Activated naive CD4-positive, alpha-beta T cell treated with anti-CD3 and anti-CD28 coated beads, Interleukin-2, amount 50 U/mL, for 24 hours (primary cell): ENCODE results near the gene PLA1A.

ENCODE experiments used
- H3K27ac Mint-ChIP-seq: one replicate; pipeline ENCODE4 v1.8.0; 2021; ENCODE audit warnings: mild to moderate bottlenecking, mixed read lengths
- H3K27me3 Mint-ChIP-seq: one replicate; pipeline ENCODE4 v1.8.0; 2021; ENCODE audit warnings: mixed read lengths
- H3K36me3 Mint-ChIP-seq: one replicate; pipeline ENCODE4 v1.8.0; 2021; ENCODE audit warnings: mixed read lengths
- H3K4me1 Mint-ChIP-seq: one replicate; pipeline ENCODE4 v1.8.0; 2021; ENCODE audit warnings: mixed read lengths
- H3K4me3 Mint-ChIP-seq: one replicate; pipeline ENCODE4 v1.8.0; 2021; ENCODE audit warnings: mild to moderate bottlenecking, mixed read lengths
- H3K9me3 Mint-ChIP-seq: one replicate; pipeline ENCODE4 v1.8.0; 2021; ENCODE audit warnings: mixed read lengths

Gene PLA1A

DNA sequence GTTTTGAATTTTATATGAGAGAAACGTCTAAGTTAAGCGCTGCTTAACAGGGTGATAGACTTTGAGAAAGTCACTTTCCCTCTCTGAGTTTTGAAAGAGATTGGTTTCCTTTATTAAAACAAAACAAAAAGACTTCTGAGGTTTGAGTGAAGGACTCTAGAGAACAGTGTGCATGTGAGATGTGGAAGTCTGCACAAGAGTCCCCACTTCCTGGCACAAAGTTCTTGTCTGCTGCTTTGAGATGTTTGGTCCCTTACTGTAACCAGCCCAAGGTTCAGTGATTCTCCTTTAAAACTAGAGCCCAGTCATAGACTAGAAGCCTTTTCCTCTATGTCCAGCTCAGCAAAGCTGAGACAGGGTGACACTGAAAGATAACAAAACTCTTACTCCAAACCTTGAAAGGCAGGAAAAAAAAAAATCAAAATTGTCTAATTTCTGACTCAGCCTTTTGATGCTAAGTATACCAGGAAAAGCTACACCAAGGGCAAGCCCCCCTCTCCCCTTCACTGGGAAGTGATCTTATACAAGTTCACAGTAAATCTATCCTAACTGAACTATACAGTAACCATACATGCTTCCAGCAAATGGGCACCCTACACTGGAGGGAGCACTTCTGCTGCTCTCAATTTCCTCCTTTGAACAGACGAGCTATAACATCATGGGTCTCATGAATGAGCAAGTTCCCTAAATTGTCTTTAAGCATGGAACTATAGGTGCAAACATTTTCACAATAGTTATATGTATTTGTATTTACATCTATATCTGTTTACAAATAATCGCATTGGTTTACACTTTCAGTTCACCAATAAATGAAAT, 60.4 kb downstream of the PLA1A start:
- Mint-ChIP-seq H3K36me3 (peaks cover 5% of the 10 kb centered on the region), H3K4me3 (no peak overlapping the region), H3K27me3 (no peaks in the 10 kb centered on the region), H3K4me1 (no peaks in the 10 kb centered on the region), H3K27ac (no peak overlapping the region), H3K9me3 (no peaks in the 10 kb centered on the region)

DNA sequence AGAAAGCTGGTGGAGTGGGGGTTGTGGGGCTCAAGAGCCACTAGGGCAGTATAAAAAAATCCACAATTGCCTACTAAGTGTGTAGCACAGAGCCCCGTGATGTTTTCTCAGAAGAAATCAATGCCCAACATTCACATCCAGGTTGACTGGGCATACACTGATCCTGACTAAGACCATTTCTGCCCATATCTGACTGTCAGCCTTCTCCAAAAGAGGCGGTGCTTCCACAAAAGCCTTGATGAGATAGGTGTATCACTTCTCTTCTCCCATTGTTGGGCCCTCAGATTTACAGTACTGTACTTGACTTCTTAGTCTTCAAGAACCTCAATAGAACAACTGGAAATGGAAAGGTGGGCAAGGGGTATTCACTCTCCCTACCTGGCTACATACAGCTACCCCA, 61.3 kb downstream of the PLA1A start:
- peaks cover 6% of the 10 kb centered on the region for H3K36me3 Mint-ChIP-seq
- H3K27me3 Mint-ChIP-seq: no peaks in the 10 kb centered on the region
- H3K4me3 Mint-ChIP-seq: no peak overlapping the region
- H3K27ac Mint-ChIP-seq: no peak overlapping the region
- no peaks in the 10 kb centered on the region for H3K9me3 Mint-ChIP-seq
- no peaks in the 10 kb centered on the region for H3K4me1 Mint-ChIP-seq

DNA sequence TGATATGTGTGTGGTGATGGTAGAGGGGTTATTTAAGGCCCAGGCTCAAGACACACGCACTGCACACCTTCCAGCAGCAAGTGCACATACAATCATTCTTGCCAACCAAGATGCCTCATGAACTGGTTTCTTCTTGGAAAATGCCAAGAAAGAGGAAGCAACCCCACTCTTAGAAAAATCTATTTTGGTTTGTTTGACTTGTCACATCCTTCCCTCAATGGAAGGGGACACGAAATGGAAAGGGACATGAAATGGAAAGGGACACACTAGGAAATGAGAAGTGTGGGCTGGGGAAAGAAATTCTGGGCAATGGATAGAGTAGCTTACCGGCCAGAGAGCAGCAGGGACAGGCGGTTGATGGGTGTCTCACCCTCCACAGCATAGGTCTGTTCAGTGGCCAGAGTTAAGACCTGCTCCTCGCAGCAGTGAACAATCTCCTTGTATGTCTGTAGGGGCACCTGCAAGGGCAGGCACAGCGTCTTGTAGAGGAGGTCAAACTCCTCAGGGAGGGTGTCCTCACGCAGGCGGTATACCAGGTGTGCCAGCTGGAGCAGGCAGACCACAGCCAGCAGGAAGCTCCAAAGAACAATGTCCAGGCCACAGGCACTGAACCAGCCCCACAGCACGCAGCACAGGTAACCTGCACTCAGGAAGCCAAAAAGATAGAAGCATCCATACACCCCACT, 62.1 kb downstream of the PLA1A start:
- no peak overlapping the region for H3K4me3 Mint-ChIP-seq
- no peaks in the 10 kb centered on the region for H3K9me3 Mint-ChIP-seq
- H3K36me3 Mint-ChIP-seq: peaks cover 6% of the 10 kb centered on the region
- H3K27me3 Mint-ChIP-seq: no peaks in the 10 kb centered on the region
- H3K4me1 Mint-ChIP-seq: no peaks in the 10 kb centered on the region
- H3K27ac Mint-ChIP-seq: no peak overlapping the region

DNA sequence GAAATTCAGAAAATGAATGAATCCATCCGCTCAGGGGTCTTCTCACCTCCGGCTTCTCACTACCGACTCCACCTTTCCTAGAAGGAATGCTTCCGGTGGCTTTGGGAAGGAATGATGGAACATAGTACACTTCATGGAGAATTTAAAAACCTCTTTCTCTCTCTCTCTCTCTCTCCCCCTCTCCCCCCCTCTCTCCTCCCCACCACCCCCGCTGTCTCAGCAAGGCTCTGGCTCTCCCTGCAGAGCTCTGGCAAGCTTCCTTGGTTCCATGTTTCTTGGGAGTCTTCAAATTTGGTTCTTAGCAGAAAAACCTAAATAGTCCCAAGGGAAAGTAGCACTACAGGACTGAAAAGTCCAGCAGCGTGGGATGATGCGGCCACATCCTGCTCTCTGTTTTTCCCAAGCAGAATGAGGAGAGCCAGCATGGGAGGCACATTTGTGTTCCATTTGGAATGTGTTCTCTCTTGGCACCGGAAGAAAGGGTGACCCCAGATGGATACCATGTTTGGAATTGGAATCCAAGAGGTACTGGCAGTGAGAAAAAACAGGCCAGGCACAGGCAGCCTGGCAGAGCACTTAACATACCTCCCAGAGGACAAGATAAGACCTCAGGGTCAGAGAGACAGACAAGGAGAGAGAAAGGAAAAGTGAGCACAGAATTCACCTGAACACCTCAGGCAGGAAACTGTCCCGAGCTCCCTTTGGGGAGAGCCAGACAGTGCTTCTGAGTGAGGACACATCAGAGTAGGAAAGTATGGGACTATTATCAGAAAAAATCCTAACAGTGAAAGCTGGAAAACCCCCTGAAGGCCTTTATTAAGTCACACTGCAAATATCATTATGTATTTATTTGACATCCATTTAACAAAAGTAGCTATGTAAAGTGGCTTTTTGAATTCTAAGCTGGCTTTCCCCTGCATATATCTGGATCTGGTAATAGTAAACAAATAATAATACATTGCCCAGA, 63.1 kb downstream of the PLA1A start, which contains the start of gene POPDC2:
Gene POPDC2, minus strand, starts transcription at position 116 of the 967 bp plus-strand sequence. CDS start 166 bp downstream, outside the sequence.
- H3K4me3 Mint-ChIP-seq: no peak within 1 kb of the TSS
- no peaks in the 10 kb centered on the region for H3K9me3 Mint-ChIP-seq
- H3K27ac Mint-ChIP-seq: no peak within 1 kb of the TSS
- H3K36me3 Mint-ChIP-seq: peaks cover 6% of the 10 kb centered on the region
- no peaks in the 10 kb centered on the region for H3K4me1 Mint-ChIP-seq
- H3K27me3 Mint-ChIP-seq: no peaks in the 10 kb centered on the region

DNA sequence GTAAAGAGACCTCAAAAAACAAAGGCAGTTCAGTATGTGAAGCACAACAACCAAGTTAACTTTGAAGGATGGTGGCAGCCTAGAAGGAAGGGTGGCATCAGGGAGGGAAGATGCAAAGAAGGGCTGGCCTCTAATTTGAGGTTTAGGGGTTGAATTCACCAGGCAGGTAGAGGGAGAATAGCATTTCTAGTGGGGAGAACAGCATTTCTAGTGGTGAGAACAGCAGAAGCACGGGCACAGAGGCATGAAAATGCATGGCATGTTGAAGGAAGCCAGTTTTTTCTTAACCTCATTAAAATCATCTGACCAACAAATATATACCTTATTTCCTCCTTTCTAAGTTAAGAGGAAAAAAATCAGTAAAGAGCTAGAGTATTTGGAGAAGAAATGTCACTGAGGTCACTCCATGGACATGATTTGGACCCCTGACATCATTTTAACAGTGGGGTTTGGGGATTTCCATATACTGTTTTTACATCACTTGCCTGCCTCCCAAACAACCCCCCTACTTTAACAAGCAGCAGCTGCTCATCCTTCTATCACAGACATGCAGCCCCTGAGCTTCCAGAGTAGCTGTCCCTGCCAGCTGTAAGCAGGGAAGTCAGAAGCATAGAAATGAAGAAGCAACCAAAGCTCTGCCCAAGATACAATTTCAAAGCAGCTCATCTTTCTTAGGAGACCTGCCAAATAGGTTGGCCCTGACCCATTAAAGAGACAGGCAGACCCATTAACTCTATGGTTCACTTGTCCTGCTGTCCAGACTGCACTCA, 65.1 kb downstream of the PLA1A start:
- H3K4me1 Mint-ChIP-seq: no peaks in the 10 kb centered on the region
- peaks cover 4% of the 10 kb centered on the region for H3K36me3 Mint-ChIP-seq
- H3K27me3 Mint-ChIP-seq: no peaks in the 10 kb centered on the region
- no peak overlapping the region for H3K27ac Mint-ChIP-seq
- no peaks in the 10 kb centered on the region for H3K9me3 Mint-ChIP-seq
- no peak overlapping the region for H3K4me3 Mint-ChIP-seq

DNA sequence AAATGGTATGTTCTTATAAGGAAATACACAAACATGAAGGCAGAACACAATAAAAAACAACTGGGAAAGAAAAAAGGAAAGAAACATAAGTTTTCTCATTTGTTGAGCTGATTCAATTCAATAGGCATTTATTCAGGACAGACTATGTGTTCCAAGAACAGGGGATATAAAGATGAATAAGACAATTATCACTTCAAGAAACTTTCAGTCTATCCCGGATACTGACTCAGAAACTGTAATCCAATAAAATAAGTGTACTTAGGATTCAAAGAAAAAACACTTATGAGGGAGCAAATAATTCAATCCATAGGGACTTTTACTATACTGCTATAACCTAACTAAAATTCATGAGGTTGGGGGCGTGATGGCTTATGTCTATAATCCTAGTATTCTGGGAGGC, 66.2 kb downstream of the PLA1A start:
- no peaks in the 10 kb centered on the region for H3K27me3 Mint-ChIP-seq
- H3K27ac Mint-ChIP-seq: peak overlapping the region; percentile 72
- H3K36me3 Mint-ChIP-seq: peaks cover 4% of the 10 kb centered on the region
- no peaks in the 10 kb centered on the region for H3K4me1 Mint-ChIP-seq
- no peak overlapping the region for H3K4me3 Mint-ChIP-seq
- no peaks in the 10 kb centered on the region for H3K9me3 Mint-ChIP-seq

DNA sequence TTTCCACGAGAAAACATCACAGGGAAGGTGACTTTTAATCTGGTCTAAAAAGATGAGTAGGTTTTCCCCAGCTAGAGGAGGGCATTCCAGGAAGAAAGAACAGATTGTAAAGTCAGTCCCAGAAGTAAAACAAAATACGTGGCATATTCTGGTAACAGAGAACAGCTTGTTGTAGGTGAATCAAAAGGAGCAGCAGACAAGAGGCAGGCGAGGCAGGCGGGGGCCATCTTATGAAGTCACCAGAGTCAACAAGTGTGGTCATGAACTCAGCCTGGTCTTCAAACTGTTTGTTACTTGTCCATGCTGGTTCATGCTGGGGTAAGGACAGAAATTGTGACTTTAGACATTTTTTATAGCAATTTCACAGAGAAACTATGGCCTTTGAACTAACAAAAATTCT, 66.7 kb downstream of the PLA1A start:
- Mint-ChIP-seq H3K4me3 (no peak overlapping the region), H3K27me3 (no peaks in the 10 kb centered on the region), H3K4me1 (peaks cover under 1% of the 10 kb centered on the region), H3K9me3 (no peaks in the 10 kb centered on the region), H3K36me3 (peaks cover 4% of the 10 kb centered on the region), H3K27ac (no peak overlapping the region)

DNA sequence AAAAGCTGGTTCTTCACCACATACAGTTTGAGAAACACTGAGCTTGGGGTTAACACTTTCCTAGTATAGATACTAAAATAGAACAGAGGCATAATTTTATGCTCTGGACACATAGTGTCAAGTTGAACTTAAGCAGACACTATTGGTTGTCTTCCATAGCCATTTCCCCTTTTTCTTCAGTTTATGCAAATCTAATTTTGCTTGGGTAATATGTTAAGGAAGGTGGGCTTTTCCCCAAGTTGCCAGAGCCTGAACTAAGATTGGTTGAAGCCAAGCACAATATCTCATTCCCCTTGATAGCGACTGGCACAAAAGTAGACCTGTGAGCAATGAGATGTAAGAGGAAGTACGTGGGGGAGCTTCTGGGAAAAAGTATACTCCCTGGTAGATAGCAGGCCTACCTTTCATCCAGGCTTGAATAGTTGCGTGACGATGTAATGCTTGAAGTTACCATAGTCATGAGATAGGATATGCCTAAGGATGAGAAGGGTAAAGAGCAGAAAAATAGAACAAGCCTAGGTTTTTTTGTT, 67.2 kb downstream of the PLA1A start:
- Mint-ChIP-seq H3K9me3 (no peaks in the 10 kb centered on the region), H3K4me1 (peaks cover 6% of the 10 kb centered on the region), H3K4me3 (no peak overlapping the region), H3K27me3 (no peaks in the 10 kb centered on the region), H3K27ac (no peak overlapping the region), H3K36me3 (peaks cover 5% of the 10 kb centered on the region)

DNA sequence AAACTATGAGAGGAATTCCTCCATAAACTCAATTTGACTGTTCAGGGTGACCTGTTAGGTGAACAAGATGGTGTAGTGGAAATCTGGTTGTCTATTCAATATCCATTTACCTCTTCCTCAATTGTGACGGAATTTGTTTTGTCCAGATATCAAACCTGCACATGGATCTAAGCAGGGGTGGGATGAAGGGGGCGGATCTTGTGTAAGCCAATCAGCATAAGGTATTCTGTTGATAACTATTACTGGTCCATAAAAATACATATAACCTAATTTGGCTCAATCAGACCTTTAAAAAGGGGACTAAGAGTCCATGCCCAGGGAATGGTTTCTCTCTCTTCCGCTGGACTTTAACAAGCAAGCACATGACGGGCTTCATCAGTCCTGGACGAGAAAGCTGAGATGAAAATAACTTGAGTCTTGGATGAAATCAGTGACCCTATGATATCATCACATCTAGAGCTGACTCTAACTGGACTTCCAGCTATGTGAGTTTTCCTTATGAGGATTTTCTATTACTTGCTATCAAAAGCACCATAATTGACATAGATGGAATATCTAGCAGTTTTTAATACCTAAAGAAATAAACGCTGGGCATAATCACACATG, 68.4 kb downstream of the PLA1A start:
- H3K27me3 Mint-ChIP-seq: no peaks in the 10 kb centered on the region
- H3K36me3 Mint-ChIP-seq: peaks cover 6% of the 10 kb centered on the region
- no peaks in the 10 kb centered on the region for H3K9me3 Mint-ChIP-seq
- H3K27ac Mint-ChIP-seq: no peak overlapping the region
- H3K4me3 Mint-ChIP-seq: no peak overlapping the region
- H3K4me1 Mint-ChIP-seq: peaks cover 14% of the 10 kb centered on the region

DNA sequence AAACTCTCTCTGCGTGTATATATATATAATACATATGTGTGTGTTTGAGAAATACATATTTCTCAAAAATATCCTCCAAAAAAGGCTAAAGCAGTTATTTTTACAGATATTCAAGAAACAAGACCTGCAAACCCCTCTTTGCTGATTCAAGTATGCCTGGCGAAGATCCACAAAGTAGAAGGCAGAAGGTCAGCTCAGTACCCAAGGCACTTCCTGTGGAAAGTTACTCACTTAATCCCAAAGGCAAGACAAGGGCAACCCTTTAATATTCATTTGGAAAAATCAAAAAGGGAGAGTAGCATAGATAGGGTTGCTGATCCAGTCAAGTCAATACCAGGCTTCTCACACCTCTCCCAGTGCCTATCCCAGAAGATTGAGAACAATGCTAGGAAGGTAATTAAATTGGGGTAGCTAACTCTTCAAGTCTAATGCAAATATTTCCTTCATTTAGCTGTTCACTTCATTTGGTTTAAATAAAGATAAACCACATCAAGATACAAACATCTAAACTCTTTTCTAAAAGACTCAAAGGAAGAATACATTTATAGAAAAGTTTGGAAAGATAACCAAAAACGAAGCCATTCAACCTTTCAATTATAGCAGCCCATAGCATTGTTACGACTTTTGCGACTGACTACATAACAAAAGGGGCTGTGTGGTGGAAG, 72.4 kb downstream of the PLA1A start:
- Mint-ChIP-seq H3K27me3 (no peaks in the 10 kb centered on the region), H3K27ac (peak overlapping the region; percentile 41), H3K4me1 (peaks cover 36% of the 10 kb centered on the region), H3K4me3 (no peak overlapping the region), H3K36me3 (peaks cover 8% of the 10 kb centered on the region), H3K9me3 (no peaks in the 10 kb centered on the region)

DNA sequence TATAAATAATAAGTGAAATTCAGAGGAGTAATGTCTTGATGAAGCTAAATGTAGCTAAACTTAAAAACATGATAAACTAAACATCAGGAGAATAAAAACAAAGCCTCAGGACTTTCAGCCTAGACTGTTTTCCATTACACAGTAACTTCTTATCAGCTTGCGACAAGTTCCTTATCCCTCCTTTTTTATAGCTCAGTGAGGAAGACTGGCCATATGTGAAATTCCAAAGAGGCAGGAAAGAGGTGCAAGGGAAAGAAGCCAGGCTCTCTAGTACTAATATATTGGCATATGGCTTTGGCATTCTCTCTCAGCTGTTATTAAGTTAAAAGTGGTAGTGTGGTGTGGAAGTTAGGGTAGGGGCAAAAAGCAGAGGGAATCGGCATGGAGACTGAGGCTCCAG, 75.1 kb downstream of the PLA1A start:
- H3K9me3 Mint-ChIP-seq: no peaks in the 10 kb centered on the region
- peaks cover 8% of the 10 kb centered on the region for H3K36me3 Mint-ChIP-seq
- H3K27ac Mint-ChIP-seq: no peak overlapping the region
- H3K27me3 Mint-ChIP-seq: no peaks in the 10 kb centered on the region
- H3K4me3 Mint-ChIP-seq: no peak overlapping the region
- peaks cover 59% of the 10 kb centered on the region for H3K4me1 Mint-ChIP-seq

DNA sequence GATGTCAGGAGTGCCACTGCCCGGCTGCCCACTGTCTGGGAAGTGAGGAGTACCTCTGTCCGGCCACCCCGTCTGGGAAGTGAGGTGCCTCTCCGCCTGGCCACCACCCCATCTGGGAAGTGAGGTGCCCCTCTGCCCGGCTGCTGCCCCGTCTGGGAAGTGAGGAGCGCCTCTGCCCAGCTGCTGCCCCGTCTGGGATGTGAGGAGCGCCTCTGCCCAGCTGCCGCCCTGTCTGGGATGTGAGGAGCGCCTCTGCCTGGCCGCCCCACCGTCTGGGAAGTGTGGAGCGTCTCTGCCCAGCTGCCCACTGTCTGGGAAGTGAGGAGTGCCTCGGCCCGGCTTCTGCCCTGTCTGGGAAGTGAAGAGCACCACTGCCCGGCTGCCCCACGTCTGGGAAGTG, 76.2 kb downstream of the PLA1A start:
- H3K4me3 Mint-ChIP-seq: no peak overlapping the region
- no peaks in the 10 kb centered on the region for H3K9me3 Mint-ChIP-seq
- peaks cover 8% of the 10 kb centered on the region for H3K36me3 Mint-ChIP-seq
- no peaks in the 10 kb centered on the region for H3K27me3 Mint-ChIP-seq
- H3K27ac Mint-ChIP-seq: no peak overlapping the region
- peaks cover 61% of the 10 kb centered on the region for H3K4me1 Mint-ChIP-seq

DNA sequence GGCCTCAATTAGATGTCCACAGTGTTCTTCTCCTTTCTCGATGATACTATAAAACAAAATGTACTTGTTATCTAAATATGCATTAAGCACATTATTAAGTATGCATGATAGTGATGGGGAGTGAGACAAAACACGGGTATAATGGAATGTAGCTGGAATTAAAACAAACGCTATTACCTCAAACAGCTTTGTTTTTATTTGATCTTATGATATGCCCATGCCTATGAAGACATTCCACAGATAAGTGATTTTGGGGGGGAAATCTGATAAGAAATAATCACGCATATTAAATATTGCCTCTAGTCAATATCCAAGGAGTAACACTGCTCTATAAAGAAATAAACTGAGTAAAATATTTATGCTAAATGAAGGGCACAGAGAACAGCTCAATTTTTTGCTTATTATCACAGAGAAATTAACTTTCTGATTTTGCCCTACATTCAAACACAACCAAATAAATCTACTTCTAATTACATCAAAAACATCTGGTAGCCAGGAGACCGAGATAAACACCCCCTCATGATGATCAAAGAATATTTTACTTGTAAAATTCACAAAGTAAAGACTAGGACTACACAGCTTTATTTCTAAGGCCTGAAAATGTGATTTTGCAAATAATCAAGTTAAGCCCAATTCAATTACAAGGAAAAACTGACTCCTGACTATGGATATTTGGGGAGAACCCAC, 77.6 kb downstream of the PLA1A start:
- H3K9me3 Mint-ChIP-seq: no peaks in the 10 kb centered on the region
- peaks cover 6% of the 10 kb centered on the region for H3K36me3 Mint-ChIP-seq
- H3K27ac Mint-ChIP-seq: peak overlapping the region; percentile 62
- H3K4me3 Mint-ChIP-seq: peak overlapping the region; percentile 94
- H3K27me3 Mint-ChIP-seq: no peaks in the 10 kb centered on the region
- H3K4me1 Mint-ChIP-seq: peaks cover 51% of the 10 kb centered on the region
